Peyer's patch (tissue), 4 donors: ENCODE results near the gene ATG7. TPM values are rescaled to one million over a fixed set of nuclear protein-coding genes. Genes with fewer than 3 reads are reported as not detected.

ENCODE experiments used
- DNase-seq, 3 donors: peaks; one replicate each; pipeline ENCODE4 v3.0.0-alpha.2; 2017 to 2019
- H3K27ac ChIP-seq, 4 donors: fragments of 200-600 bp; sonication (generic); one replicate each; pipeline ENCODE4 v1.5.1; 2016 to 2019
- H3K27me3 ChIP-seq, 2 donors: fragments of 200-600 bp; sonication (generic); one replicate each; pipeline ENCODE4 v1.5.1; 2019
- H3K36me3 ChIP-seq, 3 donors: fragments of 200-600 bp; sonication (generic); one replicate each; pipeline ENCODE4 v1.5.1; 2016 to 2019
- H3K4me1 ChIP-seq, 4 donors: fragments of 200-600 bp; sonication (generic); one replicate each; pipeline ENCODE4 v1.5.1; 2016 to 2019
- H3K4me3 ChIP-seq, 4 donors: fragments of 200-600 bp; sonication (generic); 1 replicate in 3 of 4; 2 replicates in 1 of 4; pipeline ENCODE4 v1.5.1; 2016 to 2019; ENCODE audit warnings: mild to moderate bottlenecking in 1 of 4
- H3K9me3 ChIP-seq, 4 donors: fragments of 200-600 bp; sonication (generic); one replicate each; pipeline ENCODE4 v1.5.1; 2016 to 2019; ENCODE audit warnings: mild to moderate bottlenecking in 1 of 4
- CTCF ChIP-seq, 6 experiments: fragments of 450-650 bp in 4 of 6; fragments of 200-600 bp in 2 of 6; sonication (generic) in 1 of 6; IDR thresholded peaks; one replicate each; pipeline ENCODE4 v1.5.1; 2017 to 2019; ENCODE audit warnings: antibody characterized with exemption in 6 of 6, mild to moderate bottlenecking in 3 of 6, moderate library complexity in 1 of 6
- POLR2A ChIP-seq, 2 donors: fragments of 450-650 bp; IDR thresholded peaks; one replicate each; pipeline ENCODE4 v1.5.1; 2017; ENCODE audit warnings: antibody characterized with exemption in 2 of 2, mild to moderate bottlenecking in 2 of 2, moderate library complexity in 2 of 2
- total RNA-seq, 4 donors: library from RNA; depleted of rRNA; stranded (reverse); fragments of >200 nt; gene quantifications; one replicate each; pipeline ENCODE4 v1.1.0, GENCODE V29; 2016

ATG7 gene
- total RNA-seq, 4 donors from 2014 or later = 45.2 to 126 (median 70.8) TPM

- H3K4me3 ChIP-seq = no peak overlapping the region
- H3K4me1 ChIP-seq = no peaks in the 10 kb centered on the region
- H3K9me3 ChIP-seq = no peaks in the 10 kb centered on the region
- TF ChIP-seq POLR2A (IDR thresholded peaks at IDR 0.05) (no peak), CTCF (IDR thresholded peaks at IDR 0.05) (no peak)
- no peaks in the 10 kb centered on the region for H3K27me3 ChIP-seq
- no peak for DNase-seq
- H3K36me3 ChIP-seq = no peaks in the 10 kb centered on the region
- H3K27ac ChIP-seq = no peak overlapping the region
Observed at GRCh38 chr3:11534793-11535101, 262.6 kb downstream of the ATG7 start.

GRCh38 chr3:11535243-11535960 is 263.2 kb downstream of the ATG7 start:
- no peaks in the 10 kb centered on the region for H3K4me1 ChIP-seq
- no peak overlapping the region for H3K27ac ChIP-seq
- H3K9me3 ChIP-seq = no peaks in the 10 kb centered on the region
- TF ChIP-seq POLR2A (IDR thresholded peaks at IDR 0.05) (no peak), CTCF (IDR thresholded peaks at IDR 0.05) (no peak)
- H3K36me3 ChIP-seq = no peaks in the 10 kb centered on the region
- H3K4me3 ChIP-seq = no peak overlapping the region
- H3K27me3 ChIP-seq = no peaks in the 10 kb centered on the region
- DNase-seq = no peak

GRCh38 chr3:11536132-11536935 is 264.1 kb downstream of the ATG7 start:
- no peaks in the 10 kb centered on the region for H3K27me3 ChIP-seq
- H3K27ac ChIP-seq = no peak overlapping the region
- no peaks in the 10 kb centered on the region for H3K4me1 ChIP-seq
- H3K4me3 ChIP-seq = no peak overlapping the region
- no peaks in the 10 kb centered on the region for H3K36me3 ChIP-seq
- no peaks in the 10 kb centered on the region for H3K9me3 ChIP-seq
- no peak for TF ChIP-seq CTCF (IDR thresholded peaks at IDR 0.05)
- no peak for TF ChIP-seq POLR2A (IDR thresholded peaks at IDR 0.05)
- DNase-seq = no peak

DNA sequence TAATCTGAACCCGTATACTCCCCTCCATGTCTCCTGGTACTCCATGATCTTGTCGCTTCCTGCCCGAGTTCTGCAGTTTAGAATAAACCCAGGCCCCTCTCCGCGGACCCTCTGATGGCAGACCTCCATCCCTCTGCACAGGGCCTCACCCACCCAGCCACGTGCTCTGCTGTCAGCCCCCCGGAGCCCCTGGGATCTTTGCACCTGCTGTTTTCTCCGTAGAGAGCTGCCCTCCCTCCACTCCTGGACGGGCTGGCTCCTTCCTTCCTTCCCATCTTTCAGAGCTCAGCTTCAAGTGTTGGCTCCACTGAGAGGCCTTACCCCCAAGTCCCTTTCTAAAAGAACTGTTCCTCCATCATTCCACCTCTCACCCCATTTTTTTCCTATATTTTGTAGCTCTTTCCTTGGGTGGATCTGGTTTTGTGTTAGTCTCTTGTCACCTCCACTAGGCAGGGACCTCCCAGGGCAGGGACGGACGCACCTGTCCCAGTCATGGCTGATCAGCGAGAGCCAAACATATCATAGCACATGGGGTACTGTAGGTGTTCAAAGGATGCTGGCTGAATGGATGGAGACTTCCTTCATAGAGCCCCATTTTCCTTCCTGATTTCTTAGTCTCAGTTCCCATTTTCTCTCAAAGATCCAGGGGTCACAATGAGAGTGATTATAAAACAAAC is 264.9 kb downstream of the ATG7 start:
- Histone ChIP-seq H3K4me3 (no peak overlapping the region), H3K27me3 (no peaks in the 10 kb centered on the region), H3K9me3 (no peaks in the 10 kb centered on the region), H3K4me1 (no peaks in the 10 kb centered on the region), H3K36me3 (no peaks in the 10 kb centered on the region), H3K27ac (no peak overlapping the region)
- TF ChIP-seq POLR2A (IDR thresholded peaks at IDR 0.05) (no peak), CTCF (IDR thresholded peaks at IDR 0.05) (no peak)
- no peak for DNase-seq

DNA sequence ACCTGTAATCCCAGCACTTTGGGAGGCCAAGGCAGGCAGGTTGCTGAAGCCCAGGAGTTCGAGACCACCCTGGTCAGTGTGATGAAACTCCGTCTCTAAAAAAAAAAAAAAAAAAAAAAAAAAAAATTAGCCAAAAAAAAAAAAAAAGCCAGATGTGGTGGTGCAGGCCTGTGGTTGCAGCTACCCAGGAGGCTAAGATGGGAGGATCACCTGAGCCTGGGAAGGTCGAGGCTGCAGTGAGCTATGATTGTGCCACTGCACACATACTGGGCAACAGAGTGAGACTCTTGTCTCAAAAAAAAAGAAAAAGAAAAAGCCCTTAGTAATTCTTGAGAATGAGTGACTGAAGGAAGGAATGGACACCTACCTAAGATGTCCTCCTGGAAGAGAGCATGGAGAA is 266.4 kb downstream of the ATG7 start:
- TF ChIP-seq POLR2A (IDR thresholded peaks at IDR 0.05) = no peak
- no peak for TF ChIP-seq CTCF (IDR thresholded peaks at IDR 0.05)
- H3K4me3 ChIP-seq = no peak overlapping the region
- no peaks in the 10 kb centered on the region for H3K36me3 ChIP-seq
- H3K9me3 ChIP-seq = no peaks in the 10 kb centered on the region
- H3K27me3 ChIP-seq = no peaks in the 10 kb centered on the region
- H3K27ac ChIP-seq = no peak overlapping the region
- DNase-seq = no peak
- no peaks in the 10 kb centered on the region for H3K4me1 ChIP-seq
